Mammary epithelial cell (primary cell): ENCODE data around the gene KIF3B.
"Not testable (repeated sequence)": the region's sequence is repeated elsewhere in the genome, so short reads cannot be mapped to it uniquely, and the experiment has no call there.

Experiments
- EZH2 ChIP-seq: IDR thresholded peaks from 2 replicates; pipeline ENCODE4 v1.6.1; 2012; ENCODE audit warnings: low read length, inconsistent platforms, borderline replicate concordance
- TF ChIP-seq, protein P1 (sequence below), 2 donors: IDR thresholded peaks in 1 of 2; conservative IDR thresholded peaks in 1 of 2; 2 replicates each; pipeline ENCODE4 v1.5.1; 2011 to 2012; ENCODE audit warnings: inconsistent platforms in 2 of 2, low read length in 2 of 2, mild to moderate bottlenecking in 2 of 2, control low read depth in 1 of 2, low read depth in 1 of 2; ENCODE audit not compliant: insufficient read depth in 1 of 2; ENCODE audit errors: extremely low read depth in 1 of 2

DNA sequence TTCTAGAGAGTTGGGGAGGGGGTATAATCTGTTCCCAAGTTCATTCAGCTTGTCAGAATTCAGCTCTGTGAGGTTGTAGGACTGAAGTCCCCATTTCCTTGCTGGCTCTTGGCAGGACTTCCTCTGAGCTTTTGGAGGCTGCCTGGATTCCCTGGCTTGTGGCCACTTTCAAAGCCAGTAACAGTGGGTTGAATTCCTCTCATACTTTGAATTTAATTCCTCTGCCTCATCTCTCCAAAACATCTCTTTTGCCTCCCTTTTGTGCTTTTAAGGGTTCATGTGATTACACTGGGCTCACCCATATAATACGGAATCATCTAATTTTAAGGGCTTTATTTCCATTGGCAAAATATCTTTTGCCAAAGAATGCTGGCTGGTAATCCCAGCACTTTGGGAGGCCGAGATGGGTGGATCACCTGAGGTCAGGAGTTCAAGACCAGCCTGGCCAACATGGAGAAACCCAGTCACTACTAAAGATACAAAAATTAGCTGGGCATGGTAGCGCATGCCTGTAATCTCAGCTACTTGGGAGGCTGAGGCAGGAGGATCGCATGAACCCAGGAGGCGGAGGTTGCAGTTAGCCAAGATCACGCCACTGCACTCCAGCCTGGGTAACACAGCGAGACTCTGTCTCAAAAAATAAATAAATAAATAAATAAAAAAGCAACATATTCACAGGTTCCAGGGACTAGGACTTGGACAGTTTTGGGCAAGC is 78.6 kb downstream of the KIF3B start:
- TF ChIP-seq, protein P1, sequence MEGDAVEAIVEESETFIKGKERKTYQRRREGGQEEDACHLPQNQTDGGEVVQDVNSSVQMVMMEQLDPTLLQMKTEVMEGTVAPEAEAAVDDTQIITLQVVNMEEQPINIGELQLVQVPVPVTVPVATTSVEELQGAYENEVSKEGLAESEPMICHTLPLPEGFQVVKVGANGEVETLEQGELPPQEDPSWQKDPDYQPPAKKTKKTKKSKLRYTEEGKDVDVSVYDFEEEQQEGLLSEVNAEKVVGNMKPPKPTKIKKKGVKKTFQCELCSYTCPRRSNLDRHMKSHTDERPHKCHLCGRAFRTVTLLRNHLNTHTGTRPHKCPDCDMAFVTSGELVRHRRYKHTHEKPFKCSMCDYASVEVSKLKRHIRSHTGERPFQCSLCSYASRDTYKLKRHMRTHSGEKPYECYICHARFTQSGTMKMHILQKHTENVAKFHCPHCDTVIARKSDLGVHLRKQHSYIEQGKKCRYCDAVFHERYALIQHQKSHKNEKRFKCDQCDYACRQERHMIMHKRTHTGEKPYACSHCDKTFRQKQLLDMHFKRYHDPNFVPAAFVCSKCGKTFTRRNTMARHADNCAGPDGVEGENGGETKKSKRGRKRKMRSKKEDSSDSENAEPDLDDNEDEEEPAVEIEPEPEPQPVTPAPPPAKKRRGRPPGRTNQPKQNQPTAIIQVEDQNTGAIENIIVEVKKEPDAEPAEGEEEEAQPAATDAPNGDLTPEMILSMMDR (conservative IDR thresholded peaks at IDR 0.05 in 1 of 2, IDR thresholded peaks at IDR 0.05 in 1 of 2; ENCODE audit: extremely low read depth in 1 of 2, insufficient read depth in 1 of 2, low read depth in 1 of 2, low read length in 2 of 2): not testable (repeated sequence)
- not testable (repeated sequence) for TF ChIP-seq EZH2
